HG02885 (cell line): ENCODE measurements around the gene PDE6G.

Experiments used
- ATAC-seq: cut with Tn5 transposase; IDR thresholded peaks from one replicate; pipeline ENCODE4 v1.9.1; 2021; ENCODE audit warnings: mild to moderate bottlenecking; ENCODE audit not compliant: unreplicated experiment, poor library complexity

PDE6G gene

DNA sequence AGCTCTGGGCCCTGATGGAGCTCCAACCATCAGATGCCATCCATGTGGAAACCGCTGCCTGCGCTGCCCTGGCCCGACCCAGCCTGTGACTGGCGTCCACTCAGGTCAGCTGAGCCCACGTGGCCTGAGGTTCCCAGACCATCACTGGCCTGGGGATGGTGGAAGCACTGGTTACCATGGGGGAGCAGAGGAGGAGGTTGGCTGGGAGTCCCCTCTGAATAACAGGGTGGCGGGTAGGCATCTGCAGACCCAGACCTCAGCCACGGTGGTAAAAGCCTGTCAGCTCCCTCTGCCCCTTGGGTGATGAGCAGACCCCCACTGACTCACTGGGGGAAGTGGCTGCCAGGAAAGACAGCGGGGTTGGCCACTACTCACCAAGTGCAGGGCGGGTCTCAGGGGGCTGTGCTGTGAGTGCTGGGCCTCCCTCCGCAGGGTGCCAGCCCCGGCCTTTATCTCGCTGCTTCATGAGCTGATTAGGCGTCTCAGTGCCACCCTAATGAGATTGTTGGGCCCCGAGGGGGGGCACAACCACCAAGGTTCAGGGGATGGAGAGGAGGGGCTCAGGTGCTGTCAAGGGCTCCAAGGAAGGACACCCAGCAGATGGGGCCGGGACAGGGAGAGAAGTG, at the start of gene PDE6G:
Gene PDE6G, minus strand, starts transcription at position 425 of the 626 bp plus-strand sequence. CDS start 3,237 bp downstream, outside the sequence.
- ATAC-seq: no peak

DNA sequence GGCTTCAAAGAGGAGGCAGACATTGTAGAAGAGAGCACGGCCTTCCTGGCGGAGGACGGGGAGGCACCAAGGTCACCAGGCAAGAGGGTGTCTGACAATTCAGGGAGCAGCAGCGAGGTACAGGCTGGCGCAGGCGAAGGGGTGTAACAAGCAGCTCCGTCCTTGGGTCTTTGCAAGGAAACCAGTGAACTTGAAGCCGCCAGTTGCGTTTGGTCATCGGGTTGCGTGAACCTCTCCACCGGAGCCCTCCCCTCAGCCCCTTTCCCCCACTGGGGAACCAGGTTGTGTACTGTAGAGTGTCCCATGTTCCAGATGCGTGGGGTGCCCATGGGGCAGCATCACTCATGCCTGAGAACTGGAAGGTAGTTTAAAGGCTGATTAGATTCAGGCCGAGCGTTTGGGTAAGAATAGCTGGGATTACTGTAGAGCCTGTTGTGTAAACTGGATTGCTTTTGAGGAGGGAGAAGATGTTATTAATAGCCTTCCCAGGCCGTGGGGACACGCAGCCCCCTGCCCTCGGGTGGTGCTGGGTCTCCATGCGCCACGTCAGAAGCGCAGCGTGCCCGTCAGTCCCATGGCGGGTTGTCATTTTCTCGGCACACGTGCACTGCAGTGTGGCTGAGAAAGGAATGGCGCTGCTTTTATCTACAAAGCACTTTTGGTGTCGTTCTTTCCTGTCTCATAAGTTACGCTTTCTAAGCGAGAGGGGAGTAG, 49.3 kb upstream of the PDE6G start:
- no peak for ATAC-seq

DNA sequence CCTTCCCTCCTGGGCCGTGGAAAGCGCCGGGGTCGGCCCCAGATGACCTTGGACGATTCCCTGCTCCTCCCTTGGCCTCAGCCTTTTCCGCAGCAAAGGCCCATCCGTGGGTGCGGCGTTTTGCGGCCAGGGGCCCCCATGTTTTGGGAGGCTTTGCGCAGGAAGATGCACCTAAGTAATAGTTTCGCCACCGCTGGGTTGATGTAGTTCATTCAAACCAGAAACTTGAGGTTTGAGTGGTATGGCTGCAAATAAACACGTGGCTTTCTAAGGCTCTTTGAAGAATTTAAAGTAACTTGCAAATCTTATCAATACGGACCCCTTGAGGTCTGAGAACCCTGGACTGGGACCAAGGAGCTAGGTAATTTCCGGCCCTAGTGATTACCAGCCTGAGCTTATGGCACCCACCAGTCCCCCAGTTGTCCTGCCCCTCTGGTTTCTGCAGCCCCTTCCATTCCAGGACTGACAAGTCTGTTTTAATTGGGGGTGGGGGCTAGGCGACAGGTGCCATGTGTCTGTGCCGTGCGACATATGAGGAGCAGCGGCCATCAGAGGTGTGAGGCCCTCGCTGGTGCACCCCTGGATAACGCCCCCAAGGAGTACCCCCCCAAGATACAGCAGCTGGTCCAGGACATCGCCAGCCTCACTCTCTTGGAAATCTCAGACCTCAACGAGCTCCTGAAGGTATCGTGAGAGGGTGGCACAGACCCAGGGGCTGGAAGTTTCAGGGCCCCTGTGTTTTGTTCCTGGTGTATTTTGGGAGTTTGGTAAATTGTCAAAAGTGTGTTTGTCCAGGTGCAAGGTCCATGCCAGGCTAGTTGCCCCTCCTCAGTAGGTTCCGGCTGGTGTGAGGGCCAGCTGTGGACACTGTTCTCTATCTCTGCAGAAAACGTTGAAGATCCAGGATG, 47.7 kb upstream of the PDE6G start:
- ATAC-seq: no peak

- peak; percentile 85 for ATAC-seq
Measured at GRCh38 chr17:81702934-81703746, 46.8 kb upstream of the PDE6G start, which contains the start of gene MRPL12. MRPL12 (plus strand) TSS chr17:81703367; CDS start chr17:81703502, 135 bp downstream.

DNA sequence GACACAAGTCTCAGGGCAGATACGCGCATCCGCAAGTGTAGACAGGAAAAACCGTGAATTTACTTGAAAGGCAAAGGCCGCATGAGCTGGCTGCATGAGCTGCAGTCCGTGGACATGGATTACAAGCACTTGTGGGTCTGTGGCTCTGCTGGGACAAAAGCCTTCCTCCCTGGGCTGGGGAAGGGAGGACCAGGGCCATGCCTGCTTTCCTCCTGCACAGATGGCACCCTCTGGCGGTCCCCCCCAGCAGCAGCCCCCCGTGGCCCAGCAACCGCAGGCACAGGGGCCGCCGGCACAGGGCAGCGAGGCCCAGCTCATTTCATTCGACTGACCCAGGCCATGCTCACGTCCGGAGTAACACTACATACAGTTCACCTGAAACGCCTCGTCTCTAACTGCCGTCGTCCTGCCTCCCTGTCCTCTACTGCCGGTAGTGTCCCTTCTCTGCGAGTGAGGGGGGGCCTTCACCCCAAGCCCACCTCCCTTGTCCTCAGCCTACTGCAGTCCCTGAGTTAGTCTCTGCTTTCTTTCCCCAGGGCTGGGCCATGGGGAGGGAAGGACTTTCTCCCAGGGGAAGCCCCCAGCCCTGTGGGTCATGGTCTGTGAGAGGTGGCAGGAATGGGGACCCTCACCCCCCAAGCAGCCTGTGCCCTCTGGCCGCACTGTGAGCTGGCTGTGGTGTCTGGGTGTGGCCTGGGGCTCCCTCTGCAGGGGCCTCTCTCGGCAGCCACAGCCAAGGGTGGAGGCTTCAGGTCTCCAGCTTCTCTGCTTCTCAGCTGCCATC, 45.1 kb upstream of the PDE6G start:
- no peak for ATAC-seq

DNA sequence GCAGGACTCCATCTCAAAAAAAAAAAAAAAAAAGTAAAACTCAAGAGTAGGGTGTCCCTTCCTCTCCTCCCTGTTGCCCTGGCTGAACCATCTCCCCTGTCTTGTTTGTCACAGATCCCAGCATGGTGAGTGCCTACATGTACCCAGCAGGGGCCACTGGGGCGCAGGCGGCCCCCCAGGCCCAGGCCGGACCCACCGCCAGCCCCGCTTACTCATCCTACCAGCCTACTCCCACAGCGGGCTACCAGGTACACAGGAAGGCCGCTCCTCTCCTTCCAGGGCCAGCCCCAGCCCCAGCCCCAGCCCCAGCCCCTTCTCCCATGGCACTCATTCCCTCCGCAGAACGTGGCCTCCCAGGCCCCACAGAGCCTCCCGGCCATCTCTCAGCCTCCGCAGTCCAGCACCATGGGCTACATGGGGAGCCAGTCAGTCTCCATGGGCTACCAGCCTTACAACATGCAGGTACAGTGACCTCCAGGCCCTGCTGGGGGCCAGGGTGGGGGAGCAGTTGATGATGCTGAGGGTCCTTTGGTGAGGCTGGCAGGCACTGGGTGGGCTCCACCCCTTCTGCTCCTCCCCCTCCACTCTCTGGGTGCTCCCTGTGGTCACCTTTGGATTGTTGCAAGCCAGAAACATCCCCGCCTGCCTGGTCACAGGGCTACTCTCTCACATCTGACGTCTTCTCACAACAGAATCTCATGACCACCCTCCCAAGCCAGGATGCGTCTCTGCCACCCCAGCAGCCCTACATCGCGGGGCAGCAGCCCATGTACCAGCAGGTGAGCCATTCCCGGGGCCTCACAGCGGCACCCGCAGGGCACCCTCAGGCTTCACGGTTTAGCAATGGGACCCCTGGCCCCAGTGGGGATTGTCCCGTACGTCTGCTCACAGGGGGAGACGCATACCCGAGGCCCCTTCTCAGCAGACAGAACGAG, 44.3 kb upstream of the PDE6G start:
- no peak for ATAC-seq

DNA sequence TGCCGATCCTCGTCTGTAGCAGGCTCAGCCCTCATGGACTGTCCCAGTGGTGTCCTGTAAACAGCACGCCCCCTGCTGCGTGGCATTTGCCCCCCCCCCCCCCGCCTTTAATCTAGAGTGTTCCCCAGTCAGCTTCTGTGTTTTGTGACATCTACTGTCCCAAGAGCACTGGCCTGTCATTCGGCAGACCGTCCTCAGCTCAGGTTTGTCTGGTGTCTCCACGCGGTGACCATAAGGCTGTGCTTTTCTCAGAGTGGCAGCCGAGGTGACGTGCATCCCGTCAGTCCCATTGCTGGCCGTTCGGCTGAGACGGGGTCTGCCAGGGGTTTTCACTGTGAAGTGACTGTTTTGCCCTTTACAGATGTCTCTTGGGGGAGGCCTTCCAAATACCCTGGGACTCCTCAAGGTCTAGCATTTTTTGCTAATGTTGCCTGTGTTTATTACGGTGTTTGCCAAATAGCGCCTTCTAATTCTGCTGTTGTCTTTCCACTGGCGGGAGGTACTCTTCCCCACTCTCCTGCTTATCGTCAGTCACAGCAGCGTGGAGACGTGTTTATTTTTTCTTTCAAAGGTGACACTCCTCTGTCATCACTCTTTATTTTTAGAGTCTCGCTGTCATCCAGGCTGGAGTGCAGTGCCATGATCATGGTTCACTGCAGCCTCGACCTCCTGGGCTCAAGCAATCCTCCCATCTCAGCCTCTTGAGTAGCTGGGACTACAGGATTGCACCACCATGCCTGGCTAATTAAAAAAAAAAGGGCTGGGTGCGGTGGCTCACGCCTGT, 41.1 kb upstream of the PDE6G start:
- no peak for ATAC-seq

- ATAC-seq: no peak
Measured at GRCh38 chr17:81696218-81696941, 40.0 kb upstream of the PDE6G start.

GRCh38 chr17:81695801-81696200, 39.5 kb upstream of the PDE6G start:
- ATAC-seq: no peak

DNA sequence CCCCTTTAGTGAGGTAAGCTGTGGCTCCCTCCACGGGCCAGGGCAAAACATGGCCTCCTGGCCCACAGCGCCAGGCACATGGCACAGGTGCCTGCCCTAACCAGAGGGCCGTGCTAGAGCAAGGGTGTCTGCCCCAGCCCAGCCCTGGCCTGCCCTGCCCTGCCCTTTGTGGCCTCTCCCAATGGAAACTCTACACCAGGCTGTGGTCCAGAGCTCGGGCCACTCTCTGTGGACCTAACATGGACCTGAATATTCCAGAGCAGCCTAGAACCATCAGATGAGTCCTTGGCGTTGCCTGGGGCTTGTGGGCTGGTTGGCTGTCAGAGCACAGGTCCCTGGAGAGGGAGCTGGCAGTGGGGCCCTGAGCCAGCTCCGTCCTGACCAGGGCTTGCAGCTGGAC, 38.9 kb upstream of the PDE6G start:
- ATAC-seq: no peak

DNA sequence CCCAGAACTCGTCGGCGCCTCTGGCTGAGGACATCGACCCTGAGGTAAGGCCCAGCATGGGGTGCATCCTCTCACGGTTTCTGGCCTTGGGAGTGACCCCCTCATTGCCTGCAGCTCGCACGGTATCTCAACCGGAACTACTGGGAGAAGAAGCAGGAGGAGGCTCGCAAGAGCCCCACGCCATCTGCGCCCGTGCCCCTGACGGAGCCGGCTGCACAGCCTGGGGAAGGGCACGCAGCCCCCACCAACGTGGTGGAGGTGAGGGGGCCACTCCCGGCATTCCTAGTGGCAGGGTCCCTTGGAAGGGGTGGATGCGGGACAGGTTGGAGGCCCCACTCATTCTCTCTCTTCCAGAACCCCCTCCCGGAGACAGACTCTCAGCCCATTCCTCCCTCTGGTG, 38.5 kb upstream of the PDE6G start:
- ATAC-seq: no peak

- no peak for ATAC-seq
Measured at GRCh38 chr17:81693509-81694210, 37.3 kb upstream of the PDE6G start.

- no peak for ATAC-seq
Measured at GRCh38 chr17:81691608-81692007, 35.3 kb upstream of the PDE6G start.

DNA sequence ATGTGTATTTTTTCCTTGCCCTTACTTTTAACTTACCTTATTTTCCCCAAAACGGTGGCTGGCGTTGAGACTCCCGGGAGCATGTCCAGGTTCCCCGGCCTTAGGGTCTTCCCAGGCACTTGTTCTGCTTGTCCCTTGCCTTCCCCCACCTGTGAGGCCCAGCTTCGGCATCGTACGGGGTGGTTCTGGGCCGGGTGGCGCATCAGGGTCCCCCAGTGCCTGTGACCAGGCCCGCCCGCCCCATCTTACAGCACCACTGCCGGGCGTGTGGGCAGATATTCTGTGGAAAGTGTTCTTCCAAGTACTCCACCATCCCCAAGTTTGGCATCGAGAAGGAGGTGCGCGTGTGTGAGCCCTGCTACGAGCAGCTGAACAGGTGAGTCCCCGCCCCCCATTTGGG, 34.9 kb upstream of the PDE6G start:
- no peak for ATAC-seq

GRCh38 chr17:81690549-81690948, 34.2 kb upstream of the PDE6G start:
- ATAC-seq: no peak

DNA sequence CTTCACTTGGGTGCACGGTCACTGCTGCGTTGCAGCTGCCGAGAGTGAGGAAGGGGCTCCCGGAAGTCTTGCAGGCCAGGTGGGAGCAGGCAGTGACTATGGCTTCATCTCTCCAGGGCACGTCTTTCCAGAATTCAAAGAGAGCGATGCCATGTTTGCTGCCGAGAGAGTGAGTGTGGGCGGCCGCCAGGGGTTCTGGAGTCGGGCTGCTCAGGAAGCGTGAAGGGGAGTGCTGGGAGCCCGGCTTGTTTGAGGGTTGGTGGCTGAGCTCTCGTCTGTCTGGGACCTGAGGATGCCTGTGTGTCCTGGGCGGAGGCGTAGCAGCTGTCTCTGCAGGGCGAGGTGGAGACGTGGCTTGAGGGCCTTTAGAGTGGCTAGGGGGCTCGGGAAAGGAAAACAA, 33.7 kb upstream of the PDE6G start:
- ATAC-seq: no peak
